Hepatocyte (in vitro differentiated cells): ENCODE data around the gene TIMM9. TPM values are rescaled to one million over a fixed set of nuclear protein-coding genes. Genes with fewer than 3 reads are reported as not detected.

ENCODE experiments used
- DNase-seq: peaks from one replicate; pipeline ENCODE4 v3.0.0-alpha.2; 2016; ENCODE audit warnings: low spot score
- H2AFZ ChIP-seq: fragments of 200-600 bp; sonication (generic); 2 replicates; pipeline ENCODE4 v1.6.0; 2016; ENCODE audit warnings: antibody characterized with exemption, mild to moderate bottlenecking
- H3K27ac ChIP-seq: fragments of 200-600 bp; sonication (generic); 2 replicates; pipeline ENCODE4 v1.5.1; 2016; ENCODE audit warnings: mild to moderate bottlenecking
- H3K27me3 ChIP-seq: fragments of 200-600 bp; sonication (generic); 2 replicates; pipeline ENCODE4 v1.6.1; 2016
- H3K36me3 ChIP-seq: fragments of 200-600 bp; sonication (generic); replicated peaks from 2 replicates; pipeline ENCODE4 v1.5.1; 2016; ENCODE audit warnings: low read depth; ENCODE audit not compliant: insufficient read depth
- H3K4me1 ChIP-seq: fragments of 200-600 bp; sonication (generic); 2 replicates; pipeline ENCODE4 v1.5.1; 2016; ENCODE audit warnings: mild to moderate bottlenecking, moderate library complexity; ENCODE audit not compliant: insufficient read depth
- H3K4me2 ChIP-seq: fragments of 200-600 bp; sonication (generic); 2 replicates; pipeline ENCODE4 v1.6.0; 2016
- H3K4me3 ChIP-seq: fragments of 200-600 bp; sonication (generic); 2 replicates; pipeline ENCODE4 v1.5.1; 2016; ENCODE audit warnings: mild to moderate bottlenecking
- H3K79me2 ChIP-seq: fragments of 200-600 bp; sonication (generic); 2 replicates; pipeline ENCODE4 v1.6.0; 2017; ENCODE audit warnings: mild to moderate bottlenecking
- H3K9me2 ChIP-seq: fragments of 200-600 bp; sonication (generic); replicated peaks from 2 replicates; pipeline ENCODE4 v1.6.0; 2017; ENCODE audit warnings: mild to moderate bottlenecking; ENCODE audit not compliant: insufficient read depth
- H3K9me3 ChIP-seq: fragments of 200-600 bp; sonication (generic); 2 replicates; pipeline ENCODE4 v1.5.1; 2016; ENCODE audit warnings: low read depth, mild to moderate bottlenecking
- H4K20me1 ChIP-seq: fragments of 200-600 bp; sonication (generic); 2 replicates; pipeline ENCODE4 v1.6.0; 2016; ENCODE audit warnings: mild to moderate bottlenecking; ENCODE audit not compliant: insufficient read depth, poor library complexity, severe bottlenecking
- CTCF ChIP-seq: fragments of 200-600 bp; sonication (generic); IDR thresholded peaks from 2 replicates; pipeline ENCODE4 v1.5.1; 2016; ENCODE audit warnings: antibody characterized with exemption, mild to moderate bottlenecking; ENCODE audit not compliant: poor library complexity
- EZH2 ChIP-seq: fragments of 200-600 bp; sonication (generic); IDR thresholded peaks from 2 replicates; pipeline ENCODE4 v1.6.1; 2016; ENCODE audit warnings: antibody characterized with exemption, mild to moderate bottlenecking, borderline replicate concordance
- EZH2phosphoT487 ChIP-seq: fragments of 200-600 bp; sonication (generic); IDR thresholded peaks from one replicate; pipeline ENCODE4 v1.6.1; 2018; ENCODE audit warnings: antibody characterized with exemption, mild to moderate bottlenecking, low read depth, moderate library complexity; ENCODE audit not compliant: unreplicated experiment, severe bottlenecking
- WGBS: methylation state at CpG from one replicate; pipeline ENCODE4 v1.1.6; 2016; ENCODE audit warnings: low lambda C conversion rate; ENCODE audit errors: missing lambda C conversion rate; 5-methylcytosine and 5-hydroxymethylcytosine counted together
- polyA plus RNA-seq: library from polyadenylated mRNA; unstranded; fragments of >200 nt; fragmentation: Nextera tagmentation; extraction: Ambion mirVana; gene quantifications from 2 replicates; pipeline ENCODE4 v1.2.1, GENCODE V29; 2016
- total RNA-seq: library from RNA; depleted of rRNA; stranded (reverse); fragments of >200 nt; gene quantifications from 2 replicates; pipeline ENCODE4 v1.2.3, GENCODE V29; 2014

The TIMM9 gene
- total and polyA plus RNA-seq, 2 experiments from 2014 or later = 63.6 to 65.5 TPM

GRCh38 chr14:58414845-58415244, 12.5 kb downstream of the TIMM9 start:
- peaks cover 25% of the 10 kb centered on the region for H3K79me2 ChIP-seq
- no peaks in the 10 kb centered on the region for H3K36me3 ChIP-seq
- DNase-seq = no peak
- no peaks in the 10 kb centered on the region for H3K27me3 ChIP-seq
- H3K4me3 ChIP-seq = no peak overlapping the region
- no peak for TF ChIP-seq EZH2phosphoT487
- no peak for TF ChIP-seq EZH2
- TF ChIP-seq CTCF = no peak
- no peaks in the 10 kb centered on the region for H4K20me1 ChIP-seq
- no peak overlapping the region for H3K4me2 ChIP-seq
- H2AFZ ChIP-seq = no peak overlapping the region
- H3K9me2 ChIP-seq = no peaks in the 10 kb centered on the region
- WGBS = 100% methylated on average over 1 of the region's 1 CpG
- no peaks in the 10 kb centered on the region for H3K4me1 ChIP-seq
- no peak overlapping the region for H3K27ac ChIP-seq
- no peaks in the 10 kb centered on the region for H3K9me3 ChIP-seq

GRCh38 chr14:58408681-58409215, 18.6 kb downstream of the TIMM9 start:
- Histone ChIP-seq H2AFZ (no peak overlapping the region), H3K9me3 (no peaks in the 10 kb centered on the region), H3K4me1 (no peaks in the 10 kb centered on the region), H4K20me1 (no peaks in the 10 kb centered on the region), H3K27ac (no peak overlapping the region), H3K4me3 (no peak overlapping the region), H3K4me2 (no peak overlapping the region), H3K79me2 (peaks cover 2% of the 10 kb centered on the region), H3K36me3 (peaks cover 5% of the 10 kb centered on the region), H3K9me2 (no peaks in the 10 kb centered on the region), H3K27me3 (no peaks in the 10 kb centered on the region)
- 95% methylated on average over 3 of the region's 3 CpGs for WGBS
- TF ChIP-seq EZH2 = no peak
- no peak for TF ChIP-seq EZH2phosphoT487
- no peak for TF ChIP-seq CTCF
- no peak for DNase-seq

- no peaks in the 10 kb centered on the region for H3K79me2 ChIP-seq
- no peak overlapping the region for H3K4me2 ChIP-seq
- H3K27me3 ChIP-seq = no peaks in the 10 kb centered on the region
- H2AFZ ChIP-seq = no peak overlapping the region
- no peaks in the 10 kb centered on the region for H3K9me2 ChIP-seq
- H3K27ac ChIP-seq = no peak overlapping the region
- DNase-seq = no peak
- no peaks in the 10 kb centered on the region for H3K36me3 ChIP-seq
- 78% methylated on average over 3 of the region's 3 CpGs for whole genome bisulfite sequencing
- H3K4me3 ChIP-seq = no peak overlapping the region
- H3K4me1 ChIP-seq = peaks cover under 1% of the 10 kb centered on the region
- no peaks in the 10 kb centered on the region for H3K9me3 ChIP-seq
- no peak for TF ChIP-seq CTCF
- TF ChIP-seq EZH2phosphoT487 = no peak
- no peak for TF ChIP-seq EZH2
- no peaks in the 10 kb centered on the region for H4K20me1 ChIP-seq
These were observed 25.7 kb downstream of the TIMM9 start for GRCh38 chr14:58401587-58401986.

- no peaks in the 10 kb centered on the region for H3K9me2 ChIP-seq
- H3K9me3 ChIP-seq = no peaks in the 10 kb centered on the region
- no peak overlapping the region for H3K27ac ChIP-seq
- no peaks in the 10 kb centered on the region for H3K79me2 ChIP-seq
- DNase-seq = no peak
- H2AFZ ChIP-seq = no peak overlapping the region
- 90% methylated on average over 3 of the region's 3 CpGs for WGBS
- H3K4me2 ChIP-seq = no peak overlapping the region
- peaks cover 4% of the 10 kb centered on the region for H3K4me1 ChIP-seq
- H4K20me1 ChIP-seq = no peaks in the 10 kb centered on the region
- no peaks in the 10 kb centered on the region for H3K27me3 ChIP-seq
- TF ChIP-seq CTCF = no peak
- no peak for TF ChIP-seq EZH2
- no peak for TF ChIP-seq EZH2phosphoT487
- no peak overlapping the region for H3K4me3 ChIP-seq
- no peaks in the 10 kb centered on the region for H3K36me3 ChIP-seq
These were observed 28.4 kb downstream of the TIMM9 start for GRCh38 chr14:58398895-58399294.
